Iris pigment epithelial cell (primary cell): ENCODE data around the gene ROCK2.
"Not testable (repeated sequence)": the region's sequence is repeated elsewhere in the genome, so short reads cannot be mapped to it uniquely, and the experiment has no call there.

Experiments
- DNase-seq: peaks from one replicate; pipeline ENCODE4 v3.0.0-alpha.2; 2011; ENCODE audit warnings: low read depth

Gene ROCK2

GRCh38 chr2:11340717-11341116 is 3.7 kb downstream of the ROCK2 start:
- no peak for DNase-seq

- DNase-seq = no peak
Observed at GRCh38 chr2:11339508-11340083, 4.8 kb downstream of the ROCK2 start.

DNA sequence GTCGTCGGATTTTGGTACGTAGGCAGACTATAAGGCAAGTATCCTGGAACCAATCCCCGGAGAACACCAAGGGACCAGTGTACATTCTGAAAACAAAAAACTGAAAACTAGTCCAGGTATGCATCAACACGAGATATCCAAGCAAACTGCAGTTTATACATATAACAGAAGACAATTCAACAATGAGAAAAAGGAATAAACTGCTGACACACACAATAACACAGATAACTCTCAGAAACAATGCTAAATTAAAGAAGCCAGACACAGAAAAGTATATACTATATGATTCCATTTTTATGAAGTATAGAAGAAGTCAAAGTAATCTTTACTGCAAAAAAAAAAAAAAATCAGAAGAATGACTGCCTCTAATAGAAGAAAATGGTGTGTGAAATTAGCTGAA is 5.9 kb downstream of the ROCK2 start:
- DNase-seq = no peak

GRCh38 chr2:11337909-11338308 is 6.5 kb downstream of the ROCK2 start:
- DNase-seq = no peak

GRCh38 chr2:11336189-11336588 is 8.2 kb downstream of the ROCK2 start:
- no peak for DNase-seq

- DNase-seq = no peak
Observed at GRCh38 chr2:11333427-11334183, 10.8 kb downstream of the ROCK2 start.

DNA sequence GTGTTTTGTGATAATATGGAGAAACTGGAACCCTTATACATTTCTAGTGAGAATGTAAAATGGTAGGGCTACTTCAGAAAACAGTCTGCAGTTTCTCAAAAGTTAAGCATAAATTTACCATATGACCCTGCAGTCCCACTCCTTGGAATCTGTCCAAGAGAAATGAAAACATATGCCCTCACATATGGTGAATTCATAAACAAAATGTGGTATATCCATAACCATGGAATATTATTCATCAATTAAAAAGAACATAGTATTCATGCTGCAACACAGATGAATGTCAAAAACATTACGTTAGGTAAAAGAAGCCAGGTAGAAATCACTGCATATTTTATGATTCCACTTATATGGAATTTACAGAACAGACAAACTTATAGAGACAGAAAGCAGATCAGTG is 11.8 kb downstream of the ROCK2 start:
- DNase-seq = no peak

DNA sequence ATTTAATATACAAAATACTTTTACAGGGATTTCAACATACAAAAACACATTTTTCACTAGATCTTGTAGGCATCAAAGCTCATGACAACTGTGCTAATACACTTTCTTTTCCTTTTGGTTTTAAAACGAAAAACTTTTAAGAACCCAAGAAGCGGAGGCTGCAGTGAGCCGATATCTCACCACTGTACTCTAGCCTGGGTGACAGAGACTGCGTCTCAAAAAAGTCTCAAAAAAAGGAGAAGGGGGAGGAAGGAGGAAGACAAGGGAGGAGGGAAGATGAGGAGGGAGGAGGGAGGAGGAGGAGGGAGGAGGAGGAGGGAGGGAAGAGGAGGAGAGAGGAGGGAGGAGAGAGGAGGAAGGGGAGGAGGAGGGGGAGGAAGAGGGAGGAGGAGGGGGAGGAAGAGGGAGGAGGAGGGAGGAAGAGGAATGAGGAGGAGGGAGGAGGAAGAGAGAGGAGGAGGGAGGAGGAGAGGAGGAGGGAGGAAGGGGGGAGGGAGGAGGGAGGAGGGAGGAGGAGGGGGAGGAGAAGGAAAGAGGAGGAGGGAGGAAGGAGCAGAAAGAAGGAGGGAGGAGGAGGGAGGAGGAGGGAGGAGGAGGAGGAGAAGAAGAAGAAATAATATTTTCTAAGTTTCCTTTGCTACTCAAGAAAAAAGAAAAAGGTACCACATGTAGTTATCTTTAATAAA is 13.8 kb downstream of the ROCK2 start:
- DNase-seq = no peak

GRCh38 chr2:11329776-11330175 is 14.7 kb downstream of the ROCK2 start:
- DNase-seq = peak; percentile 51

- DNase-seq = not testable (repeated sequence)
Observed at GRCh38 chr2:11328522-11328921, 15.9 kb downstream of the ROCK2 start.

GRCh38 chr2:11327871-11328270 is 16.6 kb downstream of the ROCK2 start:
- no peak for DNase-seq

- DNase-seq = no peak
Observed at GRCh38 chr2:11326677-11327211, 17.7 kb downstream of the ROCK2 start.

- DNase-seq = no peak
Observed at GRCh38 chr2:11325961-11326676, 18.3 kb downstream of the ROCK2 start.

DNA sequence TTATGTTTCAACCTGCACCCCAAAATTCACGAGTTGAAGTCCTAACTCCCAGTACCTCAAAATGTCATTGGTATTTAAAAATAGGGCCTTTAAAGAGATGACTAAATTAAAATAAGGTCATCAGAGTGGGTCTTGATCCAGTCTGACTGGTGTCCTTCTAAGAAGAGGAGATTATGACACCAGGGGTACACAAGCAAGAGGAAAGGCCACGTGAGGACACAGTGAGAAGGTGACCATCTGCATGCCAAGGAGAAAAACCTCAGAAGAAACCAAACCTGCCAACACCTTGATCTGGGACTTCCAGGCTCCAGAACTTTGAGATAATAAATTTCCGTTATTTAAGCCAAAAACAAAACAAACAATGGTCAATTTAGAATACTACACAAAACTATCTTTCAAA is 22.6 kb downstream of the ROCK2 start:
- no peak for DNase-seq

GRCh38 chr2:11320698-11321492 is 23.5 kb downstream of the ROCK2 start:
- no peak for DNase-seq

DNA sequence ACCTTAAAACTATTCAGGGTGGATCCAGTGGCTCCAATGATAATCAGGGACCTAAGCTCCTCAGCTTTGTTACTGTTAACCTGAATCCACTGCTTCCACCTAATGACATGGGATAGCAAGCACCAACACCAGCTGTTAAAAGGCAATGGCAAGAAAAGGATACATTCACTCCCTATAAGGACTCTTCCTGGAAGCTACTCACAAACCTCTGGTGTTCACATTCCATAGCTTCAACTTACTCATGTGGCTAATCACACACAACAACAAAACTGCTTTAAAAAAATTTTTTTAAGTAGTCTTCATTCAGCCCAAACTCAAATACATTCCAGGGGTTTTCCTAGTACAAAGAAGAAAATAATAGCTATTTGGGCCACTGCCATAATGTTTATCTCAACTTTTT is 24.5 kb downstream of the ROCK2 start:
- DNase-seq = no peak

DNA sequence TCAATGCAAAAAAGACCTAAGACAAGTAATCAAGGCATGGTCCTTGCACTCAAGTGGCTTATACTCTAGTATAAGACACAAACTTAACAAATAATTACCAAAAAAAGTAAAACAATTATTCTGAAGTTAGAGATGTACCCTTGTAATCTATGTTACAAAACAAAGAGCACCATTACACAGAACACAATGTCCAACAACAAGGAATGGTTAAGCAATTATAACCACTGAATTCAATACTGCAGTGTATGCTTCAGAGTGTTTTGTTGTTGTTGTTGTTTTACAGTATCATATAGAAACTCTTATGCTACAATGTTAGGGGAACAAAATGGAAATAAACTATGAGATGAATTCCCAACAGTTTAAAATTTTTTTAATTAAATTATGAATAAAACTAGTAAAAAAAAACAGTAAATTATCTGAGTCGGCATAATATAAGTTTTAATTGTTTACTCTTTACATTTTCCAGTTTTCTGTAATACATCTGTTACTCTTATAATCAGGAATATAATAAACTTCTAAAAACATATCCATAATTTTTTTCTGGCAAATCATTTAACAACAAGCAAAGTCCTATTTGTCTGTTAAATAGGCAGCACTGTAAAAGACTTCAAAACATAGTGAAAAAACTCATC is 29.2 kb downstream of the ROCK2 start:
- DNase-seq = no peak

GRCh38 chr2:11314487-11314886 is 29.9 kb downstream of the ROCK2 start:
- peak; percentile 58 for DNase-seq

GRCh38 chr2:11312770-11313471 is 31.5 kb downstream of the ROCK2 start:
- no peak for DNase-seq

DNA sequence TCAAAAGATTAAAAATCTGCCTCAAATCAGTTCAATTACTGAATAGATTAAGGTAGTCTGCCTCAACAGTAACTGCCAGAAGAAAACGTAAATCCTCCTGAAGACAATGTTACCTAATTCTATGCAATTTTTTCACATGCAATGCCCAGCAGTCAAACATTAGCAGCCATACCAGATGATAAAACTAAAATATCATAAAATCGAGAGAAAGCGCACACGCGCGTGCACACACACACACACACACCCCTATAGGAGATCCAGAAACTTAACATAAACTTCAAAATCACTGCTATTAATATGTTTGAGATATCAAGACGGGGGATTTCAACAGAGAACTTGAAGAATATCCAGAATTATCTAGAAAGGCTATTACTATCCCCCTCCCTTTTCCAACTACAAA is 32.9 kb downstream of the ROCK2 start:
- DNase-seq = no peak

- DNase-seq = no peak
Observed at GRCh38 chr2:11310212-11310611, 34.2 kb downstream of the ROCK2 start.
